ENCODE measurements around the gene RRP1.
A peak's percentile ranks its signal among the peaks of the same experiment; 100 is the strongest.

Gene RRP1

GRCh38 chr21:43775190-43775589, 14.2 kb upstream of the RRP1 start:
- DNase-seq (ENCODE audit: low read depth in 2 of 3, low spot score in 2 of 3): no peak

GRCh38 chr21:43775795-43776430, 13.5 kb upstream of the RRP1 start, which contains the start of gene CSTB:
Gene CSTB (minus strand): TSS chr21:43776308. CDS start chr21:43776269, 39 bp downstream.
- DNase-seq (ENCODE audit: low read depth in 2 of 3, low spot score in 2 of 3): peak; percentile 60 to 84 (median 72)

GRCh38 chr21:43777953-43778352, 11.4 kb upstream of the RRP1 start:
- no peak for DNase-seq (ENCODE audit: low read depth in 2 of 3, low spot score in 2 of 3)

- no peak for DNase-seq (ENCODE audit: low read depth in 2 of 3, low spot score in 2 of 3)
Observed at GRCh38 chr21:43778469-43779335, 10.7 kb upstream of the RRP1 start.

GRCh38 chr21:43779660-43780059, 9.7 kb upstream of the RRP1 start:
- DNase-seq (ENCODE audit: low read depth in 2 of 3, low spot score in 2 of 3): no peak

GRCh38 chr21:43781846-43782245, 7.5 kb upstream of the RRP1 start:
- no peak for DNase-seq (ENCODE audit: low read depth in 2 of 3, low spot score in 2 of 3)

- no peak for DNase-seq (ENCODE audit: low read depth in 2 of 3, low spot score in 2 of 3)
Observed at GRCh38 chr21:43782431-43783097, 6.8 kb upstream of the RRP1 start.

GRCh38 chr21:43783098-43783700, 6.2 kb upstream of the RRP1 start:
- no peak for DNase-seq (ENCODE audit: low read depth in 2 of 3, low spot score in 2 of 3)

GRCh38 chr21:43785134-43785533, 4.2 kb upstream of the RRP1 start:
- no peak for DNase-seq (ENCODE audit: low read depth in 2 of 3, low spot score in 2 of 3)

- DNase-seq (ENCODE audit: low read depth in 2 of 3, low spot score in 2 of 3): no peak
Observed at GRCh38 chr21:43786300-43786806, 3.0 kb upstream of the RRP1 start.

GRCh38 chr21:43786807-43787440, 2.5 kb upstream of the RRP1 start:
- DNase-seq (ENCODE audit: low read depth in 2 of 3, low spot score in 2 of 3): no peak

- no peak for DNase-seq (ENCODE audit: low read depth in 2 of 3, low spot score in 2 of 3)
Observed at GRCh38 chr21:43790010-43790524, 690 bp downstream of the RRP1 start.

GRCh38 chr21:43792406-43792805, 3.0 kb downstream of the RRP1 start:
- no peak for DNase-seq (ENCODE audit: low read depth in 2 of 3, low spot score in 2 of 3)

GRCh38 chr21:43793243-43793642, 3.9 kb downstream of the RRP1 start:
- no peak for DNase-seq (ENCODE audit: low read depth in 2 of 3, low spot score in 2 of 3)

- no peak for DNase-seq (ENCODE audit: low read depth in 2 of 3, low spot score in 2 of 3)
Observed at GRCh38 chr21:43794311-43794710, 4.9 kb downstream of the RRP1 start.

GRCh38 chr21:43794857-43795256, 5.5 kb downstream of the RRP1 start:
- no peak for DNase-seq (ENCODE audit: low read depth in 2 of 3, low spot score in 2 of 3)

GRCh38 chr21:43797415-43797814, 8.0 kb downstream of the RRP1 start:
- DNase-seq (ENCODE audit: low read depth in 2 of 3, low spot score in 2 of 3): no peak

- DNase-seq (ENCODE audit: low read depth in 2 of 3, low spot score in 2 of 3): no peak
Observed at GRCh38 chr21:43797925-43798715, 8.7 kb downstream of the RRP1 start.

- no peak for DNase-seq (ENCODE audit: low read depth in 2 of 3, low spot score in 2 of 3)
Observed at GRCh38 chr21:43799301-43799840, 10.0 kb downstream of the RRP1 start.

GRCh38 chr21:43800124-43800523, 10.7 kb downstream of the RRP1 start:
- no peak for DNase-seq (ENCODE audit: low read depth in 2 of 3, low spot score in 2 of 3)

All from activated CD8-positive, alpha-beta memory T cell treated with anti-CD3 and anti-CD28 coated beads for 48 hours (primary cell).